HG03457 (cell line): ENCODE data around the gene EVA1A.

Source experiments
- ATAC-seq: cut with Tn5 transposase; IDR thresholded peaks from one replicate; pipeline ENCODE4 v1.9.1; 2021; ENCODE audit warnings: moderate number of reproducible peaks; ENCODE audit not compliant: unreplicated experiment

EVA1A gene

GRCh38 chr2:75519843-75520242, 40.9 kb downstream of the EVA1A start:
- ATAC-seq, result no peak

- no peak for ATAC-seq
Measured at GRCh38 chr2:75518638-75519465, 41.9 kb downstream of the EVA1A start.

- no peak for ATAC-seq
Measured at GRCh38 chr2:75517547-75518230, 43.0 kb downstream of the EVA1A start.

GRCh38 chr2:75516378-75517360, 44.1 kb downstream of the EVA1A start:
- ATAC-seq, result no peak

DNA sequence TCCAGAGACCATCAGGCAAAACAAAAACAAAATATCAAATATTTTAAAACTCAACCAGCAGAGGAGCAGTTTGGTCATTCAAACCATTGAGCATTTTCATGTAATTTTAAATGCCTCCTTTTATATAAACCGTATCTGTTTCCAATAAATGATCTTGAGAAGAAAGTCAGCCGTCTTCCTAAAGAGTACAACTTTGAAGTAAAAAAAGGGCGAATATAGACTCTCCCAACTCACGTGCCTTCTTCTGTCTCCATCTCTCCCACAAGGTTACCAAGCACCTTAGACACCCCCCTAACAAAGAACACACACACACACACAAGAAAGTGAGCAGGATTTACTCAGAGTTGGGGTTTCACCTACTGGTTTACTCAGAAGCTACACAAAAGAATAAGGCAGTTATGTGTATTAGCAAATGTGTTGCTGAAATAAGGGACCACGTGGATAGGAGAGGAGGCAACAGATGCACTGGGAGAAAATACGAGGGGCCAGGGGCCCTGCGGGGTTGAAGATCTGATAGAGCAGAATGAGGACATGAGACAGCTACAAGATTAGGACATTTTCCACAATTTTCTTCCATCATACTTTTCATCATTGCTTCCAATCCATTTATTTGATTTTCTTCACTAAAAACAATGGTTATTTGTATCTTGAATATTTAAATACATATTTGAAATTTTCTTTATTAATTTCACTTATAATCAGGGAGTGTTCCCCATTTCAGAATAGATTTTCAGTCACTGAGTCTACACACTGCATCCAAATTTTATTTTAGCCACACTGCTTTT, 45.0 kb downstream of the EVA1A start:
- ATAC-seq, result no peak

GRCh38 chr2:75513616-75514170, 47.0 kb downstream of the EVA1A start:
- ATAC-seq, result no peak

DNA sequence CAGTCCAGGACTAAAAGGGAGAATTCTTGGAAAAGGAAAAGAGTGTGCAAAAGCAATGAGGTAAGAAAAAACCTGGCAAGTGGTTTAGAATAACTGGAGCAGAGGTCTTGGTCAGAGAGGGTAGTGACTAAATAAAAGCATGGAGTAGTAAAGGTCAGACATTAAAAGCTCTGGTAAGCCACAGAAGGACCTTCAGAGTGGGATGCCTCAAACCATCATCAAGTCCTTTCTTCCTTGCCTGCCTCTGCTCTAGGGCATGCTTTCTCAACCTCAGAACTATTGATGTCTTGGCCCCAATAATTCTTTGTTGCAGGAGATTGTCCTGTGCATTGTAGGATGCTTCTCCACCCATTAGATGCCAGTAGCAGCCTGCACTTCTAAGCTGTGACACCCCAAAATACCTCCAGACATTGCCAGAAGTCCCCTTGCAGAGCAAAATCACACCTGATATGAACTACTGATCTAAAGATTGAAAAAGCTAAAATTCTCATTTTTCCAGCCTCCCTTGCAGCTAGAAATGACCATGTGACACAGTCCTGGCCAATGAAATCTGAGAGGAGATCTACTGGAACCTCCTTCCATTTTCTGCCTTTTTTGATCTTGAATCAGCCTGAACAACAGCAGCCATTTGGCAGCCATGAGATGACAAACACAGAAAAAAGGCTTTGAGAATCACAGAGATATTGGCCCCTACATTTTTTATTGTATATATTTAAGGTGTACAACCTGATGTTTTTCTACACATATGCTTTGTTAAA, 48.1 kb downstream of the EVA1A start:
- no peak for ATAC-seq

DNA sequence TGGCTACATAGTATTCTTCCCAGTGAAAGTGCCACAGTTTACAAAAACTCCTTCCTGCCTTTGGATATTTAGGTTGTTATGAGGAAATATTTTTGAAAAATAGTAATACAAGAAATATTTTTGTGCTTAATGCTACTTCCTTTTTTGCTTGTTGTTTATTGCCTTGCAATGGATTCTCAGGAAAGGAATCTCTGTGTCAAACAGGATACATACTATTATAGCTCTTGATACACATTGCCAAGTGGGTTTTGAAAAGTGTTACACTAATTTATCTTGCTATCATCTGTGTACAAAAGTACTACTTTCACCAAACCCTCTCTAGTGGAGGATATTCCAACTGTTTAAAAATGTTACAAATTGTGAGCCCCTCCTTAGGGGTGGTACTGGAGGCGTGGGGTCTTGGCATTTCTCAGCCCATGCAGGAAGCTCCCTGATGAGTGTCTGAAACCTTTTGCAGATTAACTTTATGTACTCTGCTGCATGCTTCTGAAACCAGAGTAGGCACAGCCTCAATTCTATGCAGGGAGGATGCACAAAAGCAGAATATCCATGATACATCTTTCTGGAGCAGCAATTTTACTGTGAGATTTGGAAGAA, 54.5 kb downstream of the EVA1A start:
- ATAC-seq, result no peak

DNA sequence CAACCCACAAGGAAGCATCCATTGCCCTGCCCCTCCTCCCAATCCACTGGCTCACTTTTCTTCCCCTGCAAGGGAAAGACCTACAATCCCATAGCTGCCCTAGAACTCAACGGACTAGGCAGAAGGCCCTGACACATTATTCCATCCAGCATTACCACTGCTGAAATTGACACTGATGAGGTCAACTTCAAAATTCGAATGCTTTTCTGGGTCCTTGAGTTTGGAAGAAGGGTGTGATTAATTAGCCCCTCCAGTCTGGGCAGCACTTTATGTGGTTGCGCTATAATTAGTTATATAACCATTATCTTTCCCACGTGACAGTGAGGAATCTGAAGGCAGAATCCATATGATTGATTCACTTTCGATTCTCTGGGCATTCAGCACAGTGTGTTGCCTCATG, 55.7 kb downstream of the EVA1A start:
- no peak for ATAC-seq

- no peak for ATAC-seq
Measured at GRCh38 chr2:75503048-75503607, 57.6 kb downstream of the EVA1A start.

GRCh38 chr2:75500633-75501032, 60.1 kb downstream of the EVA1A start:
- ATAC-seq, result no peak

DNA sequence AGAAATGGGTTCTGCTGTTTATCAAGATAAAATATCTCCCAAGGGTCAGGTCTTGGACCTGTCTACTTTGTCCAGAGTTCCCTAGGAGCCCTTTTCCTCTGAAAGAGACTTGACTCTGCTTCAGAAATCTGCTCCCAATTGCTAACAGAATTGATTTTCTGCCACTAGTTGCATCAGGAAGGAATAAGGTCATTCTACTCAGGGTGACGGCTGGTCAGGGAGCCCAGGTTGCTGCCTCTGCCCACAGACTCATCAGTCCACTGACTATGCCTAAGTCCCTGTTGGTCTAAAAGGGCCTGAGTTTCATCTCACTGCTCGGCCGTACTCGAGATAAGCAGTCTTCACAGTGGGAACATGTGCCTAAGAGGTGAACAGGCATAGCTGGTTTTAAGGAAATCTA, 61.2 kb downstream of the EVA1A start:
- no peak for ATAC-seq

DNA sequence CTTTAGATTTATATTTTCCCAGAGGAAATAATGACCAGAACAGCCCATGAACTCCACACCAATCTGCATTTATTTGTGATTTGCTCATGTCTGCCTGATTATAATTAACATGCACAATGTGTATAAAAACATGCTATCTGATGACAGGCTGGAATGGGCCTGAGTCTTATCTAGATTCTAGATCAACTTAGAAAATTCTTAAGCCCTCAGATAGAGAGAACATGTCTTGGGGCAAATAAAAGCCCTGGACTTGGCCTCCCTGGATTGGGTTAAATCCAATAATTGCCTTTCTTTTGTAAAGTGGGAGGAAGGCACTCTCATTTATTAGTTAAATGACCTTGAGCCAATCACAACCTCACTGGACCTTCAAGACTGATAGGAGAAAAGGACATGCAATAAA, 61.8 kb downstream of the EVA1A start:
- no peak for ATAC-seq

DNA sequence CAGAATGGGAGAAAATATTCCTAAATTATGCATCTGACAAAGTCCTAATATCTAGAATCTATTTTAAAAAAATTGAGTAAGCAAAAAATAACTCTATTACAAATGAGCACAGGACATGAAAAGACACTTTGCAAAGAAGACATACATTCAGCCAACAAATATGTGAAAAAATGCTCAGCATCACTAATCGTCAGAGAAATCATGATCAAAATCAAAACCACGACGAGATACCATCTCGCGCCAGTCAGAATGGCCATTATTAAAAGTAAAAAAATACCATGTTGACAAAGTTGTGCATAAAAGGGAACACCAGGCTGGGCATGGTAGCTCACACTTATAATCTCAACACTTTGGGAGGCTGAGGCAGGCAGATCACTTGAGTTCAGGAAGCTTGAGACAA, 63.5 kb downstream of the EVA1A start:
- ATAC-seq, result no peak

DNA sequence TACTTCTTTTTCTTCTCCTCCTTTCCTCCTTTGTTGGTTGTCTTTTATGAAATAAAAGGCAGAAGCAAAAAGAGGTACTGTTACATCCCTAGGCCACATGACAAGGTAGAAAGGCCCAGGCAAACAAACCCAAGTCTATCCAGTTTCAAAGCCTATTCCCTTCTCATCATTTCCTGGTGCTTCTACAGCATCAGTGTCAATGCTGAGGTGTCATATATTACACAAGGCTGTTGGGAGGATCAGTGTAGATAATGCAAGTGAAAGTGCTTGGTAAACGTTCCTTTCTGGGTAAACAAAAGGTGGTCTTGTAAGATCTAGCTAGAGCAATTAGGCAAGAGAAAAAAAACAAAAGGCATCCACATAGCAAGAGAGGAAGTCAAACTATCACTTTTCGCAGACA, 64.9 kb downstream of the EVA1A start:
- no peak for ATAC-seq

DNA sequence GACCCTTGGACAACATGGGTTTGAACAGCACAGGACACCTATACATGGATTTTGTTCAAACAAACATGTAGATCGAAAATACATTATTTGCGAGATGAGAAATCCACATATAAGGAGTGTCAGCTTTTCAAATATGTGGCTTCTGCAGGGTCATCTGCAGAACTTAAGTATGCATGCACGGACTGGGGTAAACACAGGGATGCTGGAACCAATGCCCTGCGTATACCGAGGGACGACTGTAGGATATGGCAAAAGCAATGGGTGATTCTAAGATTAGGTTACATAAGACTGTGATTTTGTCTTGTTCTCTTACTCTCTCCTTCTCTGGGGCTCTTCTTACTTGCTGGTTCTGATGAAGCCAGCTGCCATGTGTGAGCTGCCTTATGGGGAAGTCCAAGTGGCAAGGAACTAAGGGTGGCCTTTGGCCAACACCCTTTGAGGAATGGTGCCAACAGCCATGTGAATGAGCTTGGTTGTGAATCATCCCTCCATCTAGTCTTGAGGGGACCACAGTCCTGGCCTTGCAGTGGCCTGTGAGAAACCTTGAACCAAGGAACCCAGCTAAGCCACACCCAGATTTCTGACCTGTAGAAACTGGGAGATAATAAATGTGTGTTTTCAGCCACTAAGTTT, 66.5 kb downstream of the EVA1A start:
- ATAC-seq, result no peak

- no peak for ATAC-seq
Measured at GRCh38 chr2:75493230-75493629, 67.5 kb downstream of the EVA1A start.

GRCh38 chr2:75491129-75491753, 69.5 kb downstream of the EVA1A start:
- ATAC-seq, result no peak
